ENCODE measurements around the gene RAPSN.

The RAPSN gene

DNA sequence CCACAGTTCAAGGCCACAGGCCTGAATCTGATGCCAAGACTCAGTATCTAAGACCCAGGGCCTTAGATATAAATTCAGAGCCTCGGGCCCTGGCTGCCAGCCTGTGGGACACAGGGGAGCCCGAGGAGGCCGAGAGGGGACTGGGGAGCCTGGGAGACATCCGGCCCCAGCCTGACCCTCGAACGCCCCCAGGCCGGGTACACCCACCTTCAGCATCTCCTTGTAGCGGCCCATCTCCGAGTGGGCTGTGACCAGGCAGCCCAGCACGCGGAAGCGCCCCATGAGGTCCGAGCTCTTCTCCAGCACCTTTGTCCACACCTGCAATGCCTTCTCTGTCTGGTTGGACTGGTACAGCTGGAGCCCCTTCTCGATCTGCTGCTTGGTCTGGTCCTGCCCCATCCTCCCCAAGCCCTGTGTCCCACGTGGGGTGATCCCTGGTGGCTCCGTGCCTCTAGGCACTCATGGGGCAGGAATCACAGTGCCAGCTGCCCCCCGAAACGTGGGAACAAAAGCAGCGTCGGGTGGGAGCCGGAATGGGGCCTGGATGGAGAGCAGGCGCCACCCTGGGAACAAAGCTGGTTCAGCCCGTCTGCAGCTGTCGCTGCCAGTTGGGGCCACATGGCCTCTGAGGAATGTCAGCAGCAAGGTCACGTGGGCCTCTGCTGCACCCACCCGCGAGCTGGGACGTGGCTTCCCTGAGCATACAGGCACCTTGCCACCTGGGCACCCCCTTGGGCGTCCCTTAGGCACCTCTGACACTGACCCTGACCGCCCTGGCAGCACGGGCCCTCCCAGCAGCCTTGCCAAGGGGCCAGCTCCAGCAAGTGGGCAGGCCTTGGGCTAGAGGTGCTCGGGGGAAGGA, at the start of gene RAPSN:
Gene RAPSN, minus strand, starts transcription at position 571 of the 862 bp plus-strand sequence. Its CDS starts 172 bp downstream, at position 399.
- no peak for DNase-seq

DNA sequence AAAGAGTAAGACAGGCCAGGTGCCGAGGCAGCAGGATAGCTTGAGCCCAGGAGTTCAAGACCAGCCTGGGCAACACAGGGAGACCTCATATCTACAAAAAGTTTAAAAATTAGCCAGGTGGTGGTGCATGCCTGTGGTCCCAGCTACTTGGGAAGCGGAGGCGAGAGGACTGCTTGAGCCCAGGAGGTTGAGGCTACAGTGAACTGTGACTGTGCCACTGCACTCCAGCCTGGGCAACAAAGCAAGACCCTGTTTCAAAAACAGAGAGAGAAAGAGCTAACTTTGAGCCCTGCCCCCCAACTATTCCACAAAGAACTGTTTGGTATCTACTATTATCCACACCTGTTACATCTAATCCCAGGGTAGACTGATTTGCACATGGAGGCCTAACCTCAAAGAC, 49.2 kb upstream of the RAPSN start:
- DNase-seq: no peak

DNA sequence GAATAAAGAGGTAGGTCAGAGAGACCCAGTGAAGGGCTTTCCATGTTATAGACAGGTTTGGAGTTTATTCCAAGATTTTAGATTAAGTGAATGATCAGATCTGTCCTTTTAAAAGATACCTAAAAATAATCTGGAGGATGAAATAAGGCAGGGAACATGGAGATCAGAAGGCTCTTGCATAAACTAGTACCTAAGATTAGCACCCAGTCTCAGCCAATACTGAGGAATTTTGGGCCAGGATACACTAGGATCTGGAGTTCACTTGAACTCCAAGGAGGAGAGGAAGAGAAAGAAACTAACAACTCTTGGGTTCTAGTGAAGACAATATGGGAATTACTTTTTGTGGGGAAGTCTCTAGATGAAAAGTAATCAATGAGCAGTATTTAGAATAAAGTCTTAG, 47.9 kb upstream of the RAPSN start:
- DNase-seq: no peak

DNA sequence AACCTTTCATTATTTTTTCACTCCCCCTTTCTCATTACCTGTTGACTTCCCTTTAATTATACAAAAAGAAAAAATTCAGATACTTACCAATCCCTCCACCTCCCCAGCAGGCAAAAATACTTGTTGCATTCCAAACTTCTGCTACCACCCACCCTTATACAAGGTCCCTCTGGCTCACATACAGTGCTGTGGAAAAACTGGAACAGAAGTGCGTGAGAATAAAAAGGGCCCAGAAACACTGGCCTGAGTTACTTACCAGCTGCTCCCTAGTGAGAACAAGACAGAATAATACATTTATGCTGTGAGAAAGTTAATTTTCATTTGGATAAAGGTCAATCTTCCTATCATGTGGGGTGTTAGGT, 46.9 kb upstream of the RAPSN start:
- no peak for DNase-seq

- no peak for DNase-seq
Observed at GRCh38 chr11:47495011-47495855, 46.3 kb upstream of the RAPSN start.

DNA sequence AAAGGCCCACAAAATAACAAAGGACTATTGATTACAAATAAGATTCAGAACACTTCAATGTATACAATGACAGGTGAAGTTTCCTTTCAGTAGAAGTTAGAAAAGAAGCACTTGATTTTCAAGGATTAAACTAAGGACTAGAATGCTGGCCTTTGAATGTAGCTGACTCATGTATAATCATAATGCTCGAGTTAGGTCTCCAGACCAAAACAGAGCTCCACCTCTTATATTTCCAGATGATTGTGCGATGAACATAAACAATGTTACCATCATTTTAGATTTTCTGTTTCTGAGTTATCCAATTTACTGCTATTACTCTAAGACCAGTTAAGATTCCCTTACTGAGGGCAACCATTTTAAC, 40.4 kb upstream of the RAPSN start:
- DNase-seq: no peak

DNA sequence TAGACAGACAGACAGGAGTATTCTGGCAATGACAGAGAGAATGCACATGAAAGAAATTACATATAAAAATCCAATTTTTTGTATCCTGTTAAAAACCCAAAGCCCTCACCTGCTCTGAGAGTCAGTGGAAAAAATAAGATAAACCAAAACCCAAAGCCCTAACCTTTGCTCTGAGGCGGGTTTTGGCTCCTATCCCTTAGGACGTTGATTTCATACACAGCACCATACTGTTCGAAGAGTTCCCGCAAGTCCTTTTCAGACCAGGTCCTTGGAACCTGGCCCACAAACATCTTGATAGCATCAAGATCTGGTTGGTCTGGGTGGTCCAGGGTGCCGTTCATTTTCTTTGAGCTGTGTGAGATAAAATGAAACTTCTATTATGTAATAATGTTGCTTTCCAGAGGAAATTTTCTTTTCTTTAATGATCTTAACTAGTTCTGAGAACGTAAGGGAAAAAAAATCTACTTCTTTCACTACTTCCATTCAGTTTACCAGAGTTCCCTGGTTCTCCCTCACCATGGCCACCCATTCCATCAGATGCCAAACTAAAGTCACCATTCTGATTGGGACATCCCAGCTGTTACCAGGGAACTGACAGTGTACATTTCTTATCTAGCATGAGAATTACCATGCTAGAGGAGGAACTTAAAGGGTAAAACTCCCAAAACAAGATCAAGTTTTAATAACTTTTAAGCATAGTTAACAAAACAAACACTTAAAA, 39.9 kb upstream of the RAPSN start:
- DNase-seq: no peak

GRCh38 chr11:47488111-47488510, 39.2 kb upstream of the RAPSN start:
- no peak for DNase-seq

DNA sequence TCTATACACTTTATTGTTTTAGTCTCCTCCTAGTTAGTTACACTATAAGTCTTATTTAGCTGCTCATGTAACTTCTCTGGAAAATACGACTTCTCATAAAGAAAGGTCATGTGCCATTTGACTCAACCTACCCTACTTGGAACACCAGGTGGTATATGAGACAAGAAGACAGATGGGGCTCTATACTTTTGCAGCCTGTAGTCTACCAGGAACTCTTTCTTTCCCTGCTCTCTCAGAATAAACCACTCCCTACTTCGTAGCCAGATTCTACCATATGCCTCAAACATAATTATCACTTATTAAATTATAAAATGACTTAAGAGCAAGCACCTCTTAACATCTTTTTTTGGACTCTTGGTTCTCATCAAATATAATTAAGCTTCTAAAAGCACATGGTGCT, 38.5 kb upstream of the RAPSN start:
- DNase-seq: no peak

DNA sequence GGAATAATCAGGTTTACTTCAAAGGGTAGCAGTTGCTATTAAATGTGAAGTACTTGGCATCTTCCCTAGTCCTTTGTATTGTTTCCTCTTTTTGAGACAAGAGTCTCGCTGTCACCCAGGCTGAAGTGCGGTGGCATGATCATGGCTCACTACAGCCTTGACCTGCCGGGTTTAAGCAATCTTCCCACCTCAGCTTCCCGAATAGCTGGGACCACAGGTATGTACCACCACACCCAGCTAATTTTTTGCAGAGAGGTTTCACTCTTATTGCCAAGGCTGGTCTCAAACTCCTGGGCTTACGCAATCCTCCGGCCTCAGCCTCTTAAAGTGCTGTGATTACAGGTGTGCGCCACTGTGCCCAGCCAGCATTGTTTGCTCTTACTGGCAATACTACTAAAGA, 36.2 kb upstream of the RAPSN start:
- DNase-seq: no peak

- DNase-seq: no peak
Observed at GRCh38 chr11:47483457-47483856, 34.5 kb upstream of the RAPSN start.

DNA sequence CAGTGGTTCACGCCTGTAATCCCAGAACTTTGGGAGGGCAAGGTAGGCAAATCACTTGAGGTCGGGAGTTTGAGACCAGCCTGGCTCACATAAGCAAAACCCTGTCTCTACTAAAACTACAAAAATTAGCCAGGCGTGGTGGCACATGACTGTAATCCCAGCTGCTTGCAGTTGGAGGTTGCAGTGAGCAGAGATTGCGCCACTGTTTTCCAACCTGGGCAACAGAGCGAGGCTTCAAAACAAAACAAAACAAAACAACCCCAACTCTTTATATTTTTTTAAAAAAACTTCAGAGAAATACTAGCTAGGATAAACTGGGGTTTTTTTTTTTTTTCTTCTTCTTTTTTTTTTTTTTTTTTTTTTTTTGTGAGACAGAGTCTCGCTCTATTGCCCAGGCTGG, 31.8 kb upstream of the RAPSN start:
- no peak for DNase-seq

DNA sequence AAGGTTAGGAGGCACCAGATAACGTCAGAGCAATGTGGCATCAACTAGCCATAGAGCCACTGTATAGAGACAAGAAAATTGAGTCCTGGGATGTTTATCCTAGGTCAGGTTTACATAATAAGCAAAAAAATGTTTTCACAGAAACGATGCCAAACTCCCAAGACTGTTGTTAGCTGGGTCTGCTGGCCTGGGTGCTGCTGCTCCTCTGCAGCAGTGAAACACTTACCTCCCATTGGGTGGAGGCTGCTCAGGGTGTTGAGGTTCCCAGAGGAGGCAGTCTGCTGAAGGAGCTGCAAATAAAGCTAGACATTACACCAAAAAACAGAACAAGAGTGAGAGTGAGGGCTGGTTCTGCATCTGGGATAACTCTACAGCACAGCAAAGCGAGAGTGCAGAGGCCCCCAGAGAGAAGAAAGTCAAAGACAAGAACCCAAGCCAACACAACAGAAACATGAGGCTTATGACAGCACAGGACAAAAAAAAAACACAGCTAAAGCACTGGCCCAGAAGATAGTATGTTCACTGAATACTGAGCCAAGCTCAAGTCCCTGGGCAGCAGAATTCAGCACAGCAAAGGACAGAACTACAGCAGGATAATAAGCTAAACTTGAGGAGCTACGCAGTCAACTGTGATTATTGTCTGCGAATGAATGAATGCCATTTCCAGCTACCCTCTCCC, 29.9 kb upstream of the RAPSN start:
- no peak for DNase-seq

GRCh38 chr11:47477753-47478152, 28.8 kb upstream of the RAPSN start:
- no peak for DNase-seq

- no peak for DNase-seq
Observed at GRCh38 chr11:47477323-47477722, 28.4 kb upstream of the RAPSN start.

- no peak for DNase-seq
Observed at GRCh38 chr11:47470671-47471070, 21.7 kb upstream of the RAPSN start.

GRCh38 chr11:47469361-47470179, 20.6 kb upstream of the RAPSN start:
- no peak for DNase-seq

- no peak for DNase-seq
Observed at GRCh38 chr11:47468598-47469214, 19.8 kb upstream of the RAPSN start.

DNA sequence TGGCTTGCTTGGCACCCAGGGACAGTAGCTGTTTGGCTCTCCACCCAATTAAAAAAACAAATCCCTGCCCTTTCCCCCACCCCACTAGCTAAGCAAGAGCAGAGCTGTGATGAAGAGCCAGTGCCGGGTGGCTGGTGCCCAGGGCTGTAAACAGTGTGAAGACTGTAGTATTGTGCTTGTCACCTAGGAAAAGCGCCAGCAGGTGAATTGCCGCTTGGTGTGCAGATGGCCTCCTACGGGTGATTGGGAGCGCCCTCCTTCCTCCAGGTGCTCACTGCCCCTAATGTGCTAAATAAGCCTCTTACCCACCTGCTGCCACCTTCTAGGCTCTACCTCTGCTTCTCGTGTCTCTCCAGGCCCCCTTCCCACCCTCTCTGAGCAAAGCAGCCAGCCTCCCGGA, 18.4 kb upstream of the RAPSN start:
- no peak for DNase-seq

GRCh38 chr11:47466701-47467250, 17.8 kb upstream of the RAPSN start:
- no peak for DNase-seq

DNA sequence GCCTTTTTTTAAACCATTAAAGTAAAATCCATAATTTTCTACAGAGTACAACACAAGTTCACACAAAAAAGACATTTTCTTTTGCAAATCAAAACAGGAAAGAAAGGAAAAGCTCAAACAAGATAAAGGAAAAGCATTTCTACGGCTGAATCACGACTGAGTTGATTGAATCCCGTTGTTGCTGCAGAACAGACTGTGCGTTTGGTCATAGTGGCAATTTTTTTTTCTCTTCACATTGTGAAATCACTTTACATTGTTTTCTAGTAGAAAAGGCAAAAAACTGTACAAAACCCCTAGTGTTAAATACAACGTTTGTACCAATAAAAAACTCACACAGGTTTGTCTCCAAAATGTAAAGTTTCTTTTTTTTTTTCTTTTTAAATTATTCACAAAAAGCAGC, 17.3 kb upstream of the RAPSN start:
- DNase-seq: no peak
